Keratinocyte (primary cell): Measurements from ENCODE around the gene XRN2. TPM values are rescaled to one million over a fixed set of nuclear protein-coding genes. Genes with fewer than 3 reads are reported as not detected.

Source experiments
- DNase-seq: peaks from one replicate; pipeline ENCODE4 v3.0.0-alpha.2; 2011; ENCODE audit warnings: low read depth, missing footprints, low spot score
- FAIRE-seq: peaks from 2 replicates; lab custom pipeline; 2011; peaks lifted over from hg19 to GRCh38; lab: Jason Lieb, UNC
- H2AFZ ChIP-seq: 2 replicates; pipeline ENCODE4 v1.6.0; 2012; ENCODE audit warnings: low read length, control low read depth, inconsistent platforms; ENCODE audit not compliant: control insufficient read depth
- H3K27ac ChIP-seq: 2 replicates; pipeline ENCODE4 v1.5.1; 2011; ENCODE audit warnings: low read length; ENCODE audit not compliant: control insufficient read depth, insufficient read depth
- H3K27me3 ChIP-seq: 3 replicates; pipeline ENCODE4 v1.6.0; 2011; ENCODE audit warnings: low read length; ENCODE audit not compliant: control insufficient read depth, insufficient read depth; ENCODE audit errors: extremely low read depth
- H3K36me3 ChIP-seq, 2 experiments: 2 replicates in 1 of 2; 3 replicates in 1 of 2; pipeline ENCODE4 v1.5.1; 2011; ENCODE audit warnings: low read length in 2 of 2, mild to moderate bottlenecking in 1 of 2; ENCODE audit not compliant: control insufficient read depth in 2 of 2, insufficient read depth in 2 of 2; ENCODE audit errors: extremely low read depth in 1 of 2
- H3K4me1 ChIP-seq: 3 replicates; pipeline ENCODE4 v1.5.1; 2011; ENCODE audit warnings: low read length; ENCODE audit not compliant: control insufficient read depth, insufficient read depth; ENCODE audit errors: extremely low read depth
- H3K4me2 ChIP-seq: 3 replicates; pipeline ENCODE4 v1.6.0; 2011; ENCODE audit warnings: low read depth, low read length; ENCODE audit not compliant: control insufficient read depth, insufficient read depth; ENCODE audit errors: extremely low read depth
- H3K4me3 ChIP-seq, 3 experiments: fragments of 200-600 bp in 1 of 3; sonication (generic) in 1 of 3; 2 replicates in 2 of 3; 3 replicates in 1 of 3; pipeline ENCODE4 v1.5.1; 2011 to 2016; ENCODE audit warnings: low read length in 3 of 3, mild to moderate bottlenecking in 3 of 3, control low read depth in 2 of 3, inconsistent platforms in 1 of 3, low read depth in 1 of 3, mixed read lengths in 1 of 3, mixed run types in 1 of 3, moderate library complexity in 1 of 3; ENCODE audit not compliant: control insufficient read depth in 2 of 3, insufficient read depth in 2 of 3; ENCODE audit errors: extremely low read depth in 1 of 3
- H3K79me2 ChIP-seq: 2 replicates; pipeline ENCODE4 v1.6.0; 2012; ENCODE audit warnings: low read length; ENCODE audit not compliant: control insufficient read depth, insufficient read depth
- H3K9ac ChIP-seq: 3 replicates; pipeline ENCODE4 v1.6.0; 2011; ENCODE audit warnings: low read length; ENCODE audit not compliant: control insufficient read depth, insufficient read depth; ENCODE audit errors: extremely low read depth
- H3K9me1 ChIP-seq: 3 replicates; pipeline ENCODE4 v1.6.0; 2011; ENCODE audit warnings: low read length; ENCODE audit not compliant: control insufficient read depth, insufficient read depth; ENCODE audit errors: extremely low read depth
- H3K9me3 ChIP-seq: 2 replicates; pipeline ENCODE4 v1.5.1; 2012; ENCODE audit warnings: low read depth, low read length; ENCODE audit not compliant: control insufficient read depth
- H4K20me1 ChIP-seq: 3 replicates; pipeline ENCODE4 v1.6.0; 2011; ENCODE audit warnings: low read length; ENCODE audit not compliant: control insufficient read depth, insufficient read depth; ENCODE audit errors: extremely low read depth
- CTCF ChIP-seq, 3 experiments: IDR thresholded peaks in 1 of 3; conservative IDR thresholded peaks in 1 of 3; optimal IDR thresholded peaks in 1 of 3; 2 replicates in 2 of 3; 3 replicates in 1 of 3; pipeline versions ENCODE3 to v1.5.1; 2011; ENCODE audit warnings: low read length in 3 of 3, mild to moderate bottlenecking in 3 of 3, moderate library complexity in 2 of 3, control low read depth in 1 of 3, inconsistent platforms in 1 of 3; ENCODE audit not compliant: insufficient read depth in 2 of 3; ENCODE audit errors: extremely low read depth in 1 of 3
- EZH2 ChIP-seq: IDR thresholded peaks from one replicate; pipeline ENCODE4 v1.6.1; 2012; ENCODE audit warnings: inconsistent platforms, mild to moderate bottlenecking, low read length, moderate library complexity
- dilution Hi-C: fragments of 300-500 bp; cut with MboI; formaldehyde crosslinking; loops from one replicate; pipeline ENCODE4 v1.7.0; 2020; ENCODE audit warnings: low sequenced_read_pairs; ENCODE audit not compliant: extremely low pct_ligation_motif_present
- polyA plus RNA-seq, 5 experiments: library from polyadenylated mRNA; depleted of rRNA in 3 of 5; stranded (reverse) in 3 of 5; stranded (forward) in 1 of 5; unstranded in 1 of 5; fragments of >200 nt; gene quantifications; 1 replicate in 1 of 5; 2 replicates in 3 of 5; 3 replicates in 1 of 5; pipeline versions ENCODE4 v1.2.1 to v1.2.3, GENCODE V29; 2011 to 2012; ENCODE audit warnings: missing spikeins in 2 of 5, low read depth in 1 of 5, low replicate concordance in 1 of 5

Gene XRN2
- polyA plus RNA-seq, 1 donor (not counting 4 experiments of a cell fraction or from before 2014, with no cell fraction given): 85.8 TPM

- Histone ChIP-seq H3K27me3 (peaks cover 3% of the 10 kb centered on the region), H3K9me1 (no peaks in the 10 kb centered on the region), H3K27ac (no peak overlapping the region), H2AFZ (no peak overlapping the region), H3K9ac (no peak overlapping the region), H3K79me2 (no peaks in the 10 kb centered on the region), H3K4me2 (no peak overlapping the region), H3K4me3 (no peak overlapping the region), H3K36me3 (no peaks in the 10 kb centered on the region), H3K4me1 (no peaks in the 10 kb centered on the region), H4K20me1 (no peaks in the 10 kb centered on the region), H3K9me3 (peaks cover 2% of the 10 kb centered on the region)
- DNase-seq (no peak), FAIRE-seq (no peak)
- TF ChIP-seq EZH2: no peak
- TF ChIP-seq CTCF (optimal IDR thresholded peaks at IDR 0.05 in 1 of 3, IDR thresholded peaks at IDR 0.05 in 1 of 3, conservative IDR thresholded peaks at IDR 0.05 in 1 of 3; ENCODE audit: extremely low read depth in 1 of 3, insufficient read depth in 2 of 3, low read length in 3 of 3): no peak
- dilution Hi-C loops: no loop called here
Observed at GRCh38 chr20:21266191-21266536, 37.0 kb upstream of the XRN2 start.

DNA sequence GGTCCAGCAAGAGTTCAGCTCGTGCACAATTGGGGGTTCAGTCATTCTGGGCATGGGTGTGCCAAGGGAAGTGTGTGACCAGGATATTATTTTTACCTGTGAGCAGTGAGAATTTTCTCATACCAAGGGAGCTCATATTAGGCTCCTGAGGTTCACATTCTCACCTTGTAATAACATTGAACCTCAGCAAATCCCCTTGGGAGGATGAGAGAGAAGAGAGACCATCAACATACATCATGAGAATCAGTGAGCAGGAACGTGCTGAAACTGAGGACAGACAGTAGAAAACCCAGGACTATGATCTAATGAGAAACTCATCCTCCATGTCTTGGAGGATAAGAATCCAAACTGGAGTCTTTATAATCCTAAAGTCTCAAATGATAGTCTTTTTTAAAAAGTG is 33.4 kb upstream of the XRN2 start:
- Histone ChIP-seq H3K27me3 (peaks cover 3% of the 10 kb centered on the region), H3K79me2 (no peaks in the 10 kb centered on the region), H3K27ac (no peak overlapping the region), H3K4me2 (no peak overlapping the region), H3K36me3 (no peaks in the 10 kb centered on the region), H3K9ac (no peak overlapping the region), H2AFZ (no peak overlapping the region), H3K4me3 (no peak overlapping the region), H3K4me1 (no peaks in the 10 kb centered on the region), H4K20me1 (no peaks in the 10 kb centered on the region), H3K9me3 (peaks cover 2% of the 10 kb centered on the region), H3K9me1 (no peaks in the 10 kb centered on the region)
- dilution Hi-C loops: no loop called here
- FAIRE-seq (no peak), DNase-seq (no peak)
- TF ChIP-seq EZH2: no peak
- TF ChIP-seq CTCF (optimal IDR thresholded peaks at IDR 0.05 in 1 of 3, IDR thresholded peaks at IDR 0.05 in 1 of 3, conservative IDR thresholded peaks at IDR 0.05 in 1 of 3; ENCODE audit: extremely low read depth in 1 of 3, insufficient read depth in 2 of 3, low read length in 3 of 3): no peak
